ENCODE measurements around the gene PIGQ. TPM values are rescaled to one million over a fixed set of nuclear protein-coding genes. Genes with fewer than 3 reads are reported as not detected.

The PIGQ gene
- total RNA-seq, 3 donors from 2014 or later: 37.8 to 39.6 (median 38.4) TPM

DNA sequence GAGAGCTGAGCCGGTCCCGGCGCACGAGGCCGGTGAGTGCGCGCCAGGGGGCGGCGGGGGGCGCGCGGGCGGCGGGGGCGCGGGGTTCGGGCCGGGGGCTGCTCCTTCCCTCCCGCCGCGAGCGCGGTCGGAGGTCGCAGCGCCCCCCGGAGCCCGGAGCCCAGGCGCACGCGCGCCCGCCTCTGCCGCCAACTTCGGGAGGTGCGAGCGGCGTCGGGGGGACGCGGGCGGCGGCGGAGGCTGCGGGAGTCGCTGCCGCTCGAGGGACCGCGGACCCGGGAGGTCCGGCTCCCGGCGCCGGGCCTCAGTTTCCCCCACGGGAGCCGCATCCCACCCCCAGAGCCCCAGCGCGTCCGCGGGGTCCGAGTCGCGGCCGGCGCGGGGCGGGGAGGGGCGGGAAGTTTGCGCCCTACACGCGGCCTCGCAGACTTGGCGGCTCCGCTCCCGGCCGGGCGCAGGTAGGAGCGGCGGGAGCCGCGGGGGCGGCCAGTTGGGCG lies 9.5 kb upstream of the PIGQ start, which contains the start of gene PRR35:
PRR35 (plus strand) TSS at position 191 of the 497 bp plus-strand sequence. CDS start 2,901 bp downstream, outside the sequence.
- DNase-seq (no peak), ATAC-seq (no peak)
- Histone ChIP-seq H3K9me3 (no peaks in the 10 kb centered on the region), H3K36me3 (ENCODE audit: low read depth) (no peaks in the 10 kb centered on the region), H3K4me3 (no peak within 1 kb of the TSS), H3K4me1 (ENCODE audit: low read depth) (peaks cover 5% of the 10 kb centered on the region)
- intact Hi-C loops (cut with DNase I, micrococcal nuclease): no loop called here
- TF ChIP-seq, protein P1, sequence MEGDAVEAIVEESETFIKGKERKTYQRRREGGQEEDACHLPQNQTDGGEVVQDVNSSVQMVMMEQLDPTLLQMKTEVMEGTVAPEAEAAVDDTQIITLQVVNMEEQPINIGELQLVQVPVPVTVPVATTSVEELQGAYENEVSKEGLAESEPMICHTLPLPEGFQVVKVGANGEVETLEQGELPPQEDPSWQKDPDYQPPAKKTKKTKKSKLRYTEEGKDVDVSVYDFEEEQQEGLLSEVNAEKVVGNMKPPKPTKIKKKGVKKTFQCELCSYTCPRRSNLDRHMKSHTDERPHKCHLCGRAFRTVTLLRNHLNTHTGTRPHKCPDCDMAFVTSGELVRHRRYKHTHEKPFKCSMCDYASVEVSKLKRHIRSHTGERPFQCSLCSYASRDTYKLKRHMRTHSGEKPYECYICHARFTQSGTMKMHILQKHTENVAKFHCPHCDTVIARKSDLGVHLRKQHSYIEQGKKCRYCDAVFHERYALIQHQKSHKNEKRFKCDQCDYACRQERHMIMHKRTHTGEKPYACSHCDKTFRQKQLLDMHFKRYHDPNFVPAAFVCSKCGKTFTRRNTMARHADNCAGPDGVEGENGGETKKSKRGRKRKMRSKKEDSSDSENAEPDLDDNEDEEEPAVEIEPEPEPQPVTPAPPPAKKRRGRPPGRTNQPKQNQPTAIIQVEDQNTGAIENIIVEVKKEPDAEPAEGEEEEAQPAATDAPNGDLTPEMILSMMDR (IDR thresholded peaks at IDR 0.05): no peak

DNA sequence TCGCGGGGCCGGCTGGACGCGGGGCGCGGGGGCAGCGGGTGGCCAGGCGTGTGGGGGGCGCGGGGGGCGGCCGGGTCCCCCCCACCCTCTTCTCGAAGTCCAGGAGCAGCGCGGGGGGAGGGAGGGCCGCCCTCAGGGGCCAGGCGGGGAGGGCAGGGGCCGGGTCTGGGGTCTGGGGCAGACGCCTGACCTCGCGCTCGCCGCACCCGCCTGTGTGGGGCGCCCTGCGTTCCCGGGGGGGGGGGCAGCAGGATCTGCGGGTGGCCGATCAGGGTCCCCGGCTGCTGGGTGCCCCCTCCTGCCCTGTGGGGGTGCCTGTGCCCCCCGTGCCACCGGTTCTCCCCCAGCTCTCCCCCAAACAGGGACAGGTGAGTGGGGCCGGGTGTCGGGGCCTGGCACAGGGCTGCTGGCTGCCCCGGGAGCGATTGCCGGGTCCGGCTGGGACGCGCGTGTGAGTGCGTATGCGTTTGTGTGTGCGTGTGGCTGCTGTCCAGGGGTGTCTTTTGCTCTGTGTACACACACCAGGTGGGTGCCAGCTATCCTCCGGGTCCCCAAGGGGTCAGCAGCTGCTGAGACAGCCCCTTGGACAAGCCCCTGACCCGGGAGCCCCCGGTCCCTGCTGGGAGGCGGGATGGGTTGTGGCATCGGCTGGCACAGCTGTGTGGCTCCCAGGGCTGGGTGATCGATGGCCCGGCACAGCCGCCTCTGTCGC lies 8.9 kb upstream of the PIGQ start:
- H3K36me3 ChIP-seq (ENCODE audit: low read depth): no peaks in the 10 kb centered on the region
- peaks cover 5% of the 10 kb centered on the region for H3K4me1 ChIP-seq (ENCODE audit: low read depth)
- TF ChIP-seq, protein P1 (IDR thresholded peaks at IDR 0.05): no peak
- no peak for DNase-seq
- no peak for ATAC-seq
- intact Hi-C loops (cut with DNase I, micrococcal nuclease): no loop called here
- H3K4me3 ChIP-seq: no peak overlapping the region
- H3K9me3 ChIP-seq: no peaks in the 10 kb centered on the region

DNA sequence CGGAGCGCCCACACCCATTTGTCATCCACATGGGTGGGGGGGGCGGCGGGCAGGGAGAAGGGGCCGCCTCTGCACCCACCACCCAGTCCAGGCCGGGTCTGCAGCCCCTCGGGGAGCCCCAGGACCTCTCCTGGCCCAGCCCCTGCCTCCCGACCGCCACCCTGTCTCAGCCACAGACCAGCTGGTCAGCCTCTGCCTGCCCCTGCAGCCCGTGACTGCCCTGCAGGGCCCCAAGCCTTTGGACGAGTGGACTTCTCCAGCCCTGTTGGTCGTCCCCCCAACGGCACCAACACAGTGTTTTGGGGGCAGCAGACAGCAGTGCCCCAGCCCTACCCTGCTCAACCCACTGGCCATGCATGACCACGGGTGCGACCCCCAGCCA lies 8.4 kb upstream of the PIGQ start:
- Histone ChIP-seq H3K36me3 (ENCODE audit: low read depth) (no peaks in the 10 kb centered on the region), H3K4me3 (no peak overlapping the region), H3K4me1 (ENCODE audit: low read depth) (peaks cover 7% of the 10 kb centered on the region), H3K9me3 (no peaks in the 10 kb centered on the region)
- intact Hi-C loops (cut with DNase I, micrococcal nuclease): no loop called here
- TF ChIP-seq, protein P1 (IDR thresholded peaks at IDR 0.05): no peak
- no peak for DNase-seq
- no peak for ATAC-seq

DNA sequence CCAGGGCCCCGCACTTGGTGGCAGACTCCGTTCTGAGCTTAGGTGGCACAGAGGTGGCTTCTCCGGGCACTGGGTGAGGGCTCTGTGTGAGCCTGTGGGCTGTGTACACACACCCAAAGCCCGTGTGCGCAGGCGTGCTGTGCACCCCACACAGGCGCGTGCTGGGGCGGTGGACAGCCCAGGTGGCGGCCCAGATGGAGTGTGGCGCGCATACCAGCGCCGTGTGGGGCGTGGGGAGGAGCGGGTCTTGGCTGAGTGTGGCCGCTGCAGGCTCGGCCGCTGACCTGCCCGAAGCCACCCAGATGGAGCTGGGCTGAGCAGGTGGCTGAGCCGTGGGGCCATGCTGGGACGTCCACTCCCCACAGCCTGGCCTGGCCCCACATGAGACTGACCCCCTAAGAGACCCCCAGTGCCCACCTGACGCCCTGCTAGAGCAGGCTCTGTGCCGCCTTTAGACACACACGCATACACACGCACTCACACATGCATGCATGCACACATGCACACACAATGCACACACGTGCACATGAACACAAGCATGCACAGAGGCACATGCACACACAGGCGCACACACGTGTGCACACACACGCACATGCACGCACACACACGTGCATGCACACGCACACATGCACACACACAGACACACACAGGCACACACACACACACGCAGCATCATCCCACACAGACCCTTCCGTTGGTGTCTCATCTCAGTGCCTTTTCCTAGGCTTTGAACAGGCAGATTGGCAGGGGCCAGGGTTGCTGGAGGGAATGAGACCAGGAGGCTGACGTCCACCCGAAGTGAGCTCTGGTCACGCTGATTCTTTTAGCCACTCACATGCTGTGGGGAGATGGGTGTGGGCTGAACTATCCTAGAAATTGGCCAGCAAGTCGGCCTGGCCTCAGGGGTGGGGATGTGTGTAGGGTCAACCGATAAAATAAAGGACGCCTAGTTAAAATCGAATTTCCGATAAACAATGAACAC lies 7.5 kb upstream of the PIGQ start:
- Histone ChIP-seq H3K4me3 (no peak overlapping the region), H3K9me3 (no peaks in the 10 kb centered on the region), H3K4me1 (ENCODE audit: low read depth) (peaks cover 15% of the 10 kb centered on the region), H3K36me3 (ENCODE audit: low read depth) (no peaks in the 10 kb centered on the region)
- DNase-seq (no peak), ATAC-seq (no peak)
- TF ChIP-seq, protein P1 (IDR thresholded peaks at IDR 0.05): no peak
- intact Hi-C loops (cut with DNase I, micrococcal nuclease): no loop called here

DNA sequence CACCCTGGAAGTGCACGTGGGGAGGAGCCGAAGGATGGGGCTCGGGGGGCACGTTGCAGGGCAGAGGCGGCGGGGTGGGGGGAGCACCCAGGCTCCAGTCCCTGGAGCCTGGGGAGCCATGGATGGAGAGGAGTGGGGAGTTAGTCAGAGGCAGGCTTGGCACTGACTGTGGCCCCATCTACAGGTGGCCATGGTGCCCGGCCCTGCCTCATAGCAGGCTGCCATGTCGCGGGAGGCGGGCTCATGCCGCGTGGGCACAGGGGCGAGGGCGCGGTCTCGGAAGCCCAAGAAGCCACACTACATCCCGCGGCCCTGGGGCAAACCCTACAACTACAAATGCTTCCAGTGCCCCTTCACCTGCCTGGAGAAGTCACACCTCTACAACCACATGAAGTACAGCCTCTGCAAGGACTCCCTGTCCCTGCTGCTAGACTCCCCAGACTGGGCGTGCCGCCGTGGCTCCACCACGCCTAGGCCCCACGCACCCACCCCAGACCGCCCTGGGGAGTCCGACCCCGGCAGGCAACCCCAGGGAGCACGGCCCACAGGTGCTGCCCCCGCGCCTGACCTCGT lies 6.6 kb upstream of the PIGQ start:
- DNase-seq (no peak), ATAC-seq (no peak)
- H3K9me3 ChIP-seq: no peaks in the 10 kb centered on the region
- TF ChIP-seq, protein P1 (IDR thresholded peaks at IDR 0.05): no peak
- no peak overlapping the region for H3K4me3 ChIP-seq
- H3K36me3 ChIP-seq (ENCODE audit: low read depth): no peaks in the 10 kb centered on the region
- intact Hi-C loops (cut with DNase I, micrococcal nuclease): no loop called here
- peaks cover 23% of the 10 kb centered on the region for H3K4me1 ChIP-seq (ENCODE audit: low read depth)

Data from mucosa of descending colon (tissue), 3 donors.